ENCODE results near the gene EIF4E1B.

DNA sequence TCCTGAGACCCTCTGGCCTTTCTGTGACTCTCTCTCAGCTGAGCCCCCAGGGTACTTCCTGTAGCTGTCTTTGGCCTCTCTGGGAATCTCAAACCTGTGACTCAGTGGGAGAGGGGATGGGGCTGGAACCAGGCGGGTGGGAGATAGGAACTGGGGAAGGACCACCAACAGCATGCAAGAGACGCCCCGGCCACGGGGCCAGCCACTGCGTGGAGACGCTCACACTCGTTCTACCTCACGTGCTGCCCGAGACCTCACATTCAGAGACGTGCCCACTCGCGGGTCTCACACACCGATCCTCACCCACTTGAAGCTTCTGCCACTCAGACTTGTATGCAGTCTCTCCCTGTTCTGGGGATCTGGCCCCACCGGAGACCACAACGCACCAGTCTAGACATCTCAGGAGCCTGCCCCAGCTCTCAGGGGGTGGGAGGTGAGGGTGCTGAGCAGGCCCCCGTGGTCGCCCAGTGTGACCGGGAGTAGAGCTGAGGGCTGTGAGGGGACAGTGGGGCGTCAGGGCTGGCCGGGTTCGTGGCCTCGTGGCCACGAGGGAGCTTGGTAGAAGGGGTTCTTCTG lies 34.3 kb upstream of the EIF4E1B start:
- TF ChIP-seq, protein P1, sequence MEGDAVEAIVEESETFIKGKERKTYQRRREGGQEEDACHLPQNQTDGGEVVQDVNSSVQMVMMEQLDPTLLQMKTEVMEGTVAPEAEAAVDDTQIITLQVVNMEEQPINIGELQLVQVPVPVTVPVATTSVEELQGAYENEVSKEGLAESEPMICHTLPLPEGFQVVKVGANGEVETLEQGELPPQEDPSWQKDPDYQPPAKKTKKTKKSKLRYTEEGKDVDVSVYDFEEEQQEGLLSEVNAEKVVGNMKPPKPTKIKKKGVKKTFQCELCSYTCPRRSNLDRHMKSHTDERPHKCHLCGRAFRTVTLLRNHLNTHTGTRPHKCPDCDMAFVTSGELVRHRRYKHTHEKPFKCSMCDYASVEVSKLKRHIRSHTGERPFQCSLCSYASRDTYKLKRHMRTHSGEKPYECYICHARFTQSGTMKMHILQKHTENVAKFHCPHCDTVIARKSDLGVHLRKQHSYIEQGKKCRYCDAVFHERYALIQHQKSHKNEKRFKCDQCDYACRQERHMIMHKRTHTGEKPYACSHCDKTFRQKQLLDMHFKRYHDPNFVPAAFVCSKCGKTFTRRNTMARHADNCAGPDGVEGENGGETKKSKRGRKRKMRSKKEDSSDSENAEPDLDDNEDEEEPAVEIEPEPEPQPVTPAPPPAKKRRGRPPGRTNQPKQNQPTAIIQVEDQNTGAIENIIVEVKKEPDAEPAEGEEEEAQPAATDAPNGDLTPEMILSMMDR (conservative IDR thresholded peaks at IDR 0.05 in 1 of 2, IDR thresholded peaks at IDR 0.05 in 1 of 2; ENCODE audit: extremely low read depth in 1 of 2, insufficient read depth in 1 of 2, low read depth in 1 of 2, low read length in 2 of 2), result no peak
- no peak for TF ChIP-seq EZH2 (IDR thresholded peaks at IDR 0.05; ENCODE audit: borderline replicate concordance, low read length)
